Muscle layer of colon (tissue), 2 donors: Measurements from ENCODE around the gene AIFM1.

ENCODE experiments used
- H3K27ac ChIP-seq: one replicate; pipeline ENCODE4 v1.7.0; 2013; ENCODE audit warnings: low read depth, mild to moderate bottlenecking, low read length, moderate library complexity
- H3K27me3 ChIP-seq, 2 donors: one replicate each; pipeline ENCODE4 v1.7.0; 2013; ENCODE audit warnings: low read length in 2 of 2, mild to moderate bottlenecking in 2 of 2; ENCODE audit not compliant: insufficient read depth in 2 of 2, control insufficient read depth in 1 of 2
- H3K36me3 ChIP-seq: one replicate; pipeline ENCODE4 v1.7.0; 2013; ENCODE audit warnings: mild to moderate bottlenecking, low read length; ENCODE audit not compliant: insufficient read depth
- H3K4me1 ChIP-seq: one replicate; pipeline ENCODE4 v1.7.0; 2013; ENCODE audit warnings: mild to moderate bottlenecking, low read length; ENCODE audit not compliant: insufficient read depth
- H3K4me3 ChIP-seq, 2 donors: one replicate each; pipeline ENCODE4 v1.7.0; 2013; ENCODE audit warnings: low read length in 2 of 2, low read depth in 1 of 2, mild to moderate bottlenecking in 1 of 2, moderate library complexity in 1 of 2
- H3K9ac ChIP-seq: one replicate; pipeline ENCODE4 v1.7.0; 2013; ENCODE audit warnings: low read length
- H3K9me3 ChIP-seq: one replicate; pipeline ENCODE4 v1.7.0; 2013; ENCODE audit warnings: mild to moderate bottlenecking, low read length
- donor health status: abdominal sarcoma.
- donor health status: Adenocarcinoma of cecum.

AIFM1 gene

DNA sequence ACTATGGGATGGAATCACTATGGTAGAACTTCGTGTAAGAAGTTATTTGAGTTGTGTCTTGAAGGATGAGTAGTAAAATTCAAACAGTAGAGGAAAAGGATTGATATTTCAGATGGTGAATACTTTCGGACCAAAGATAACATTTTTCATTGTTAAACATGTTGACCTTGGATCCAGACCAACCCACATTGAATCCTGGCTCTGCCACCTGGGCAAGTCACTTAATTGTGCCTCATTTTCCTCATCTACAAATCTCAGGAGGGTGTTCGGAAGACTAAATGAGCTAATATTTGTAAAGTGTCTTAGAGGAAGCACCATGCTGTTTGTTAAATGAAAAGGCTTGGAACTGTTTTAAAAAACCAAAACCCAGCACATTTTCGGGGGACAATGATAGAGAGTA lies 1.4 kb upstream of the AIFM1 start:
- Histone ChIP-seq H3K4me3 (no peak overlapping the region), H3K27ac (no peak overlapping the region), H3K9ac (no peak overlapping the region)

DNA sequence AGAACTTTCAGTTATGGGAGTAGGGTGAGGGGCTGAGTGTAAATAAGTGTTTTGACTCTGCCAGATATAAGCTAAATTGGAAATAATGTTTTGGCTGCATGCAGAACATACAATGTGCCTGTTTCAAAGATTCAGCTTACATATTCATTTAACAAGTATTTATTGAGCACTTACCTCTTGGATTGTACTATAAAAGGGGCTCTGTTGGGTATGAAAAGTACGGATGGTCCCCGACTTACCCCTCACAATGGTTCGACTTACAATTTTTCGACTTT lies 799 bp upstream of the AIFM1 start:
- Histone ChIP-seq H3K9ac (peak overlapping the region; percentile 14), H3K4me3 (peak overlapping the region; percentile 33 to 51)

More for the DNA sequence above, 1.4 kb upstream of the AIFM1 start:
- peaks cover 0 to 6% of the 10 kb centered on the region in 2 donors for H3K27me3 ChIP-seq
- H3K36me3 ChIP-seq, result no peaks in the 10 kb centered on the region
- H3K4me1 ChIP-seq, result peaks cover 15% of the 10 kb centered on the region
- no peaks in the 10 kb centered on the region for H3K9me3 ChIP-seq

DNA sequence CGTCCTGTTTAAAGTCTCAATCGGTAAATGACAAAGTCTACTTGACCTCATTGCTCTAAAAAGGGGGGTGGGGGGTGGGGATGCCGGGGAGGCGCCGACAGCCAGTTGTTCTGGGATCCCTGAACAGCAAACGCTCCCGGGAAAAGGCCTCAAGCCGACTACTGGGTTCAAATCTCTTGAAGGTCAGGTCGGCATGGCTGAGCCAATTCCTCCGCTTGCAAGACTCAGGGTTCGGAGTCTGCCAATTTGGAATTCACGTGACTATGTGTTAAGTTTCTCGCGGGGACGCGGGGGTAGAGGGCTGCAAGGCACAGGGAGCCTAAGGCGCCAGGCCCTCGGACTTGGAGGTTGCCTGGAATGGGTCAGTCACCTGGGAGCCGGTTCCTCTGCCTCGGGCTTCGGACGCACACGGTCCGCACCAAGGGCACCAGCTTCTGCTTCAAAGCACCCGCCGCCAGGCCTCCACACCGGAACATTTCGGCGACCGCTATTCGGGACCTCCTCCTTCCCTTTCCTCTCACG lies 399 bp downstream of the AIFM1 start:
- peaks cover 15% of the 10 kb centered on the region for H3K4me1 ChIP-seq
- H3K4me3 ChIP-seq, result peak overlapping the region; percentile 40 to 51
- H3K27me3 ChIP-seq, result no peaks in the 10 kb centered on the region
- peak overlapping the region; percentile 57 for H3K27ac ChIP-seq
- H3K36me3 ChIP-seq, result no peaks in the 10 kb centered on the region
- no peaks in the 10 kb centered on the region for H3K9me3 ChIP-seq
- H3K9ac ChIP-seq, result peak overlapping the region; percentile 58

More for the DNA sequence above, 799 bp upstream of the AIFM1 start:
- Histone ChIP-seq H3K27ac (peak overlapping the region; percentile 87), H3K9me3 (no peaks in the 10 kb centered on the region), H3K27me3 (peaks cover 0 to 5% of the 10 kb centered on the region in 2 donors), H3K36me3 (no peaks in the 10 kb centered on the region), H3K4me1 (peaks cover 15% of the 10 kb centered on the region)

DNA sequence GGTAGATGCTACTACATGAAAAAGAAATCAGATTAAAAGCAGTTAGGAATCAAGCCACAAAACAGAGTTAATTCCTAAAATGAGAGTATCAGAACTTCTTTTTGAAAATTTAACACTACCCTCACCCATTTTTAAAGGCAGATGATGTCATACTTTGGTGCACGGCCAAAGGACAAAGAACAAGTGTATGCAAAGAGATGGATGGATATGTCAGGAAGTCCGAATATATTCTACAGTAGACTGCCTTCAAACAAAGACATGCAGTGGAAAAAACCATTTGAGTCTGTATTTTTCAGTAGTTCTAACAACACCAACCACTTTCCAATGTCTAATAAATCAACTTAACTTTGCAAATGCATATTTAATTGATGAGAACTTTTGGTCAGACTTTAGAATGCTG lies 2.2 kb downstream of the AIFM1 start:
- Histone ChIP-seq H3K9me3 (no peaks in the 10 kb centered on the region), H3K9ac (no peak overlapping the region), H3K36me3 (no peaks in the 10 kb centered on the region), H3K4me1 (peaks cover 15% of the 10 kb centered on the region), H3K27me3 (no peaks in the 10 kb centered on the region), H3K4me3 (no peak overlapping the region), H3K27ac (no peak overlapping the region)

DNA sequence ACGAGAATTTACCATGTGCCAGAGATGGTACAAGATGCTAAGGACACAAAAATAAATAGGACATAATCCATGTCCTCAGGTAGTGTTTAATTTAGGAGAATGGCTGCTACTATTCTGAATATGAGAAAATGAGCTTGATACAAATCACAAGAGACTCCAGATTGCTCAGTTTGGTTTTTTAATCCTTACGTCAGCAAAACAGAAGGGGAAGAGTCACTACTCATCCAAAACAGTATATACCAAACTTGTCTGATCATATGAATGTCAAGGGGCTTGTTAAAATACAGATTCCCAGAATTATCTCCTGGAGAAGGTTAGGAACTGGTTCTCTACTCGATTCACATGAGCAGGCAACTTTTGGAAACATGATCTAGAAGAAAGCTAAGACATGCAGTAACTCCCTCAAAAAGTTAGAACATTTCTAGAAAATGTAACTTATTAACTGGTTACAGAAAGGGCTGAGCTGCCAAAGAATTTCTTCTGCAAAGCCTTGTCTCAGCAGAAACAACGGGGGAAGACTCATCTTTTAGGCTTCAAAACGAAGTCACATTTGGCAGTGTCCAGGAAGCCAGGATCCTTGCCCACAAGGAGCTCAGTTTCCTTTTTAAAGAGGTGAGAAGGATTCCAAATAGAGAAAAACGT lies 3.4 kb downstream of the AIFM1 start:
- Histone ChIP-seq H3K27ac (no peak overlapping the region), H3K36me3 (no peaks in the 10 kb centered on the region), H3K4me1 (peaks cover 14% of the 10 kb centered on the region), H3K4me3 (no peak overlapping the region), H3K9me3 (no peaks in the 10 kb centered on the region), H3K27me3 (no peaks in the 10 kb centered on the region), H3K9ac (no peak overlapping the region)

DNA sequence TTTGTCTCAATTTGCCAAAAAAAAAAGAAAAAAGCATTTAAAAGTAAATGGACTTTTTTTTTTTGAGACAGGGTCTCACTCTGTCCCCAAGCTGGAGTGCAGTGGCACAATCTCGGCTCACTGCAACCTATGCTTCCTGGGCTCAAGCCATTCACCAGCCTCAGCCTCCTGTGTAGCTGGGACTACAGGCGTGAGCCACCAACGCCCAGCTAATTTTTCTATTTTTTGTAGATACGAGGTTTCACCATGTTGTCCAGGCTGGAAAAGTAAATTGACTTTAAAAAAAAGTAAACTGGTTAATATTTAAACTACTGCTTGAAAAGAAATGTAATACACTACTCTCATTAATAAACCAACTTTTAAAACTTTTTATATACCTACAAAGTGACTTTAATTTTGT lies 5.9 kb downstream of the AIFM1 start:
- Histone ChIP-seq H3K9me3 (no peaks in the 10 kb centered on the region), H3K27ac (no peak overlapping the region), H3K4me3 (no peak overlapping the region), H3K27me3 (no peaks in the 10 kb centered on the region), H3K4me1 (peaks cover 7% of the 10 kb centered on the region), H3K36me3 (no peaks in the 10 kb centered on the region), H3K9ac (no peak overlapping the region)

DNA sequence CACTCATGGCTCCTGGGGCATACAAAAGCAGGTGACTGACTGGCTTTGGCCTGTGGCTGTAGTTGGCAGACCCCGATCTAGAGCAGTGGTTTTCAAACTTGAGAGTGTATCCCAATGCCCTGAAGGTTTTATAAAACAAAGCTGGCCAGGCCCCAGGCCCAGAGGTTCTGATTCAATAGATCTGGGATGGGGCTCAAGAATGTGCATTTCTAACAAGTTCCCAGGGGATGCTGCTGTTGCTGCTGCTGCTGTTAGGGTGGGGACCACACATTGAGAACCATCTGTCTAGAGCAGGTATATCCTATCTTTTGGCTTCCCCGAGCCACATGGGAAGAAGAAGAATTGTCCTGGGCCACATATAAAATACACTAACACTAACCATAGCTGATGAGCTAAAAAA lies 7.3 kb downstream of the AIFM1 start:
- Histone ChIP-seq H3K4me3 (no peak overlapping the region), H3K4me1 (no peaks in the 10 kb centered on the region), H3K9me3 (no peaks in the 10 kb centered on the region), H3K36me3 (no peaks in the 10 kb centered on the region), H3K9ac (no peak overlapping the region), H3K27ac (no peak overlapping the region), H3K27me3 (no peaks in the 10 kb centered on the region)

DNA sequence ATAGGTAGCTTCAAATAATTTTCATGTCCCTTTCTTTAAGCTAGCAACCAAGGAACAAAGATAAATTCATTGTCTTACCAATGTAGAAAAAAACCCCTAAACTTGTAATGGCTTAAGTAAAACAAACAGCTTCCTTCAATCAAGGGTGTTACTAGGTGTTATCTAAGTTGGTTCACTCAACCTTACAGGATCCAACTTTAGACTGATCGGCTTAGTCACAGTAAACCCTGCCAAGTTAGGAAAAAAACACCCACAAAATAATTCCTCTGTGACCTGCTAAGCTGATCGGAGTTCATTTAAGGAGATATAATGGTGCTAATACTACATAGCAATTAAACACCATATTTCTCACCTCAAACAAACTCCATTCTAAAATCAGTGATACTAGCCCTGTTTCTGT lies 10.1 kb downstream of the AIFM1 start:
- Histone ChIP-seq H3K27me3 (no peaks in the 10 kb centered on the region), H3K4me3 (no peak overlapping the region), H3K9me3 (no peaks in the 10 kb centered on the region), H3K36me3 (no peaks in the 10 kb centered on the region), H3K9ac (no peak overlapping the region), H3K4me1 (no peaks in the 10 kb centered on the region), H3K27ac (no peak overlapping the region)

DNA sequence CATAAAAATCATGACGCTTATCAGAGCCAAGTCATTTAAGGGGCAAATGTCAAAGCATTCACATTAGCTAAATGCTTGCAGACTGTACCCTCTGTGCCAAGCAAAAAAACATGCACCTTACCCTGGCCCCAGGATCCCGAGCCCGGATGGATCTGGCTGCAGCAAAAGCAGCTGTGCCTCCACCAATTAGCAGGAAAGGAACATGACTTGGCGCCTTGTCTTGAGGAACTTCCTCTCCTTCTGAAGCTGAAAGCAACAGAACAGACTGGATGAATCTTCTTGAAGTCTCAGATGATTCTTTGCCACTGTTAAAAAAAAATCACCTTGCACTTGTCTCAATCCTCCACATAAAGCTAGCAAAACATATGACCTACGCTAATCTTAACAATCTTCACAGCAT lies 18.0 kb downstream of the AIFM1 start:
- Histone ChIP-seq H3K36me3 (peaks cover 20% of the 10 kb centered on the region), H3K9ac (no peak overlapping the region), H3K4me3 (no peak overlapping the region), H3K9me3 (no peaks in the 10 kb centered on the region), H3K27ac (no peak overlapping the region), H3K4me1 (no peaks in the 10 kb centered on the region), H3K27me3 (no peaks in the 10 kb centered on the region)

DNA sequence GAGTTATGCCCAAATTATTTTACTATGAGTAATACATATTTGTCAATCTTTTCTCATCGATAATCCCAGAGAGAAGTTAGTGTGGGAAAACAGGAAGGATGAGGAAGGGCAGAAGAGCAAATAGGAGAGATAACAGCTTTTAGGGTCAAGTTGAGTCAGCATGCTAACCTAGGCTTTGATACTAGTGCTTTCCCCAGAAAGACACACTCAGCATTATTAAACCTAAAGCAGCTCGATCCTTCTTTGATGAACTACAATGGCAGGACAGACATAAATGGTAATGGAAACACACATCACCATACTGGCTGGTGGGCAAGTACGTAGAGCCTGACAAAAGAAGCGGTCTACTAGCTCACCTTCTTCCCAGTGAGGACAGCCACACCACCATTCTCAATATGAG lies 20.5 kb downstream of the AIFM1 start:
- H3K36me3 ChIP-seq, result peaks cover 20% of the 10 kb centered on the region
- no peaks in the 10 kb centered on the region for H3K9me3 ChIP-seq
- no peak overlapping the region for H3K4me3 ChIP-seq
- no peaks in the 10 kb centered on the region for H3K27me3 ChIP-seq
- no peak overlapping the region for H3K27ac ChIP-seq
- H3K9ac ChIP-seq, result no peak overlapping the region
- no peaks in the 10 kb centered on the region for H3K4me1 ChIP-seq

DNA sequence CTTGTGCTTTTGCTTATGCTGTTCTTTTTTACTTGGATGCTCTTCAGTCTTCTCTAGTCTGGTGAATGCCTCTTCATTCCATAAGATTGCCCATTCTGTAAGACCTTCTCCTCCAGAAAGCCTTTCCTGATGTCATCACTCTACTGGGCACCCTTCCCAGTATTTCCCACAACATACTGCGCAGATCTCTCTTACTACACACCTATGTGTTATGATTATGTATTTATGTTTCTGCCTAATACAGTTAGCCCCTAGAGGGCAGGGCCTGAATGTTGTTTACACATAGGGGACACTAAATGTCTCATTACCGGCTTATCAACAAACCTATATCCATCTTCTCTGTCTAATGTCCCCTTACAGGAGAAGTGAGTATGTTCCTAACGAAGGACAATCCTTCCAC lies 21.1 kb downstream of the AIFM1 start:
- no peaks in the 10 kb centered on the region for H3K4me1 ChIP-seq
- peaks cover 20% of the 10 kb centered on the region for H3K36me3 ChIP-seq
- H3K9ac ChIP-seq, result no peak overlapping the region
- no peak overlapping the region for H3K27ac ChIP-seq
- no peaks in the 10 kb centered on the region for H3K9me3 ChIP-seq
- no peaks in the 10 kb centered on the region for H3K27me3 ChIP-seq
- no peak overlapping the region for H3K4me3 ChIP-seq

DNA sequence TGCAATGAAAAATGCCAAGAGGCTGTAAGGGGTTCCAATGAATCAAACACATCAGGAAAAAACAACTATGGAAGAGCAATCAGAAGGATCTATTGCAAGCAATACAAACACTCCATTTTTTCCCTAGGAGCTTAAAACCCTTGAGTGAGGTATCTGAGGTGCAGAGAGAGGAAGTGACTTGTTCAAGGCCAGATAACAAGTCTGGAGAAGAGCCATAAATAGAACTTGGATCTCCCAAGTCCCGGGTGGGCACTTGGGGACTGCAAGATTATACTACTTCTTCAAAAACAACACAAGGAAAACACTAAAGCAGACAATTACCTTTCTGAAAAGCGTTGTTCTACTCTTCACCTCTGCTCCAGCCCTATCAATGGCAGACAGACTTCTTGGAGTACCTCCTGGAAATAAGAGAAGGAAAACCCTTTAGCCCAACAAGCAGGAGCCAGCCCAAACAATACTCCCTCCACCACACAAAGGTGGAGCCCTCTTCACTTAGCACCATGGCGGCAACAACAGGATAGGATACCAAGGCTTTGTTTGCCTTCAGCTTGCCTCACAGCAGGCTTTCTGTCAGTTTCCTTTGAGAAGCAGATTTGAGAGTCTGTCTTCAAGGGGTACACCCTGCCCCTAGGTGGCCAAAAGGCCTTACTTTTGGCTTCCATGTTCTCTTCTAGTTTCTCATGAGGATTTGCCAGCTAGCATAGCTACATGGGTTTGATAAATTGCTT lies 26.0 kb downstream of the AIFM1 start:
- no peak overlapping the region for H3K27ac ChIP-seq
- no peaks in the 10 kb centered on the region for H3K4me1 ChIP-seq
- H3K4me3 ChIP-seq, result no peak overlapping the region
- H3K9ac ChIP-seq, result no peak overlapping the region
- no peaks in the 10 kb centered on the region for H3K9me3 ChIP-seq
- H3K36me3 ChIP-seq, result peaks cover 28% of the 10 kb centered on the region
- H3K27me3 ChIP-seq, result no peaks in the 10 kb centered on the region
